GM23248 (cell line): ENCODE measurements around the gene AMOT. TPM values are rescaled to one million over a fixed set of nuclear protein-coding genes. Genes with fewer than 3 reads are reported as not detected.

ENCODE experiments used
- DNase-seq: peaks from one replicate; pipeline ENCODE4 v3.0.0-alpha.2; 2015
- H2AFZ ChIP-seq: fragments of 200-600 bp; sonication (generic); 2 replicates; pipeline ENCODE4 v1.6.1; 2016; ENCODE audit warnings: antibody characterized with exemption
- H3F3A ChIP-seq: fragments of 200-600 bp; sonication (generic); 2 replicates; pipeline ENCODE4 v1.6.1; 2016; ENCODE audit warnings: mild to moderate bottlenecking, antibody characterized with exemption, mixed run types; ENCODE audit not compliant: insufficient read depth
- H3K27ac ChIP-seq: fragments of 200-600 bp; sonication (generic); 2 replicates; pipeline ENCODE4 v1.5.1; 2016; ENCODE audit warnings: mild to moderate bottlenecking
- H3K27me3 ChIP-seq: fragments of 200-600 bp; sonication (generic); replicated peaks from 2 replicates; pipeline ENCODE4 v1.6.1; 2016; ENCODE audit warnings: mild to moderate bottlenecking; ENCODE audit not compliant: insufficient read depth
- H3K36me3 ChIP-seq: fragments of 200-600 bp; sonication (generic); 2 replicates; pipeline ENCODE4 v1.6.1; 2016; ENCODE audit warnings: low read depth, mild to moderate bottlenecking
- H3K4me1 ChIP-seq: fragments of 200-600 bp; sonication (generic); 2 replicates; pipeline ENCODE4 v1.6.1; 2016; ENCODE audit warnings: mild to moderate bottlenecking; ENCODE audit not compliant: insufficient read depth
- H3K4me2 ChIP-seq: fragments of 200-600 bp; sonication (generic); one replicate; pipeline ENCODE4 v1.6.1; 2016; ENCODE audit warnings: mild to moderate bottlenecking; ENCODE audit not compliant: unreplicated experiment
- H3K4me3 ChIP-seq: fragments of 200-600 bp; sonication (generic); 2 replicates; pipeline ENCODE4 v1.5.1; 2016; ENCODE audit warnings: mild to moderate bottlenecking
- H3K79me2 ChIP-seq: fragments of 200-600 bp; sonication (generic); 2 replicates; pipeline ENCODE4 v1.6.1; 2016; ENCODE audit warnings: mild to moderate bottlenecking; ENCODE audit not compliant: insufficient read depth
- H3K9ac ChIP-seq: fragments of 200-600 bp; sonication (generic); 2 replicates; pipeline ENCODE4 v1.6.1; 2016; ENCODE audit warnings: mild to moderate bottlenecking
- H3K9me2 ChIP-seq: fragments of 200-600 bp; sonication (generic); 2 replicates; pipeline ENCODE4 v1.6.1; 2016; ENCODE audit warnings: mixed run types, mild to moderate bottlenecking, moderate library complexity; ENCODE audit not compliant: insufficient read depth
- H3K9me3 ChIP-seq: fragments of 200-600 bp; sonication (generic); one replicate; pipeline ENCODE4 v1.6.1; 2017; ENCODE audit warnings: low read depth
- H4K20me1 ChIP-seq: fragments of 200-600 bp; sonication (generic); 2 replicates; pipeline ENCODE4 v1.6.0; 2016; ENCODE audit not compliant: insufficient read depth
- EZH2 ChIP-seq: fragments of 200-600 bp; sonication (generic); IDR thresholded peaks from 2 replicates; pipeline ENCODE4 v1.6.1; 2018; ENCODE audit warnings: antibody characterized with exemption, mild to moderate bottlenecking; ENCODE audit not compliant: insufficient read depth, poor library complexity, severe bottlenecking
- EZH2phosphoT487 ChIP-seq: fragments of 200-600 bp; sonication (generic); IDR thresholded peaks from 2 replicates; pipeline ENCODE4 v1.6.1; 2018; ENCODE audit warnings: antibody characterized with exemption, moderate library complexity, mild to moderate bottlenecking, low read depth; ENCODE audit not compliant: insufficient read depth
- WGBS, 2 experiments: methylation state at CpG; one replicate each; pipeline ENCODE4 v1.1.6; 2015 to 2017; ENCODE audit warnings: low lambda C conversion rate in 2 of 2, low coverage in 1 of 2; ENCODE audit errors: missing lambda C conversion rate in 2 of 2; 5-methylcytosine and 5-hydroxymethylcytosine counted together
- in situ Hi-C: fragments of 300-500 bp; cut with MboI; formaldehyde crosslinking; loops from 2 replicates; pipeline ENCODE4 v1.15.0; 2020
- polyA plus RNA-seq: library from polyadenylated mRNA; unstranded; fragments of >200 nt; fragmentation: Nextera tagmentation; extraction: Ambion mirVana; gene quantifications from 2 replicates; pipeline ENCODE4 v1.2.1, GENCODE V29; 2016
- total RNA-seq: library from RNA; depleted of rRNA; stranded (reverse); fragments of >200 nt; shearing (Covaris generic); gene quantifications from 2 replicates; pipeline ENCODE4 v1.2.3, GENCODE V29; 2014

The AMOT gene
- total and polyA plus RNA-seq, 2 experiments from 2014 or later: 2.2 to 2.5 TPM

- H3K27me3 ChIP-seq: no peaks in the 10 kb centered on the region
- TF ChIP-seq EZH2phosphoT487 (no peak), EZH2 (no peak)
- H3F3A ChIP-seq: no peaks in the 10 kb centered on the region
- no peak overlapping the region for H3K27ac ChIP-seq
- no peaks in the 10 kb centered on the region for H4K20me1 ChIP-seq
- DNase-seq: peak; percentile 26
- H2AFZ ChIP-seq: no peak overlapping the region
- H3K9me2 ChIP-seq: no peaks in the 10 kb centered on the region
- no peak overlapping the region for H3K4me2 ChIP-seq
- in situ Hi-C loops: no loop called here
- H3K79me2 ChIP-seq: no peaks in the 10 kb centered on the region
- H3K36me3 ChIP-seq: no peaks in the 10 kb centered on the region
- H3K4me1 ChIP-seq: no peaks in the 10 kb centered on the region
- 67 to 71% methylated on average over 6 of the region's 6 CpGs for WGBS, 2 experiments
- H3K9ac ChIP-seq: no peak overlapping the region
- H3K9me3 ChIP-seq: no peaks in the 10 kb centered on the region
- H3K4me3 ChIP-seq: no peak overlapping the region
Observed at GRCh38 chrX:112844250-112844649, 3.6 kb upstream of the AMOT start.

GRCh38 chrX:112841820-112842157, 1.2 kb upstream of the AMOT start:
- TF ChIP-seq EZH2phosphoT487 (no peak), EZH2 (no peak)
- Histone ChIP-seq H3K36me3 (no peaks in the 10 kb centered on the region), H3K4me1 (no peaks in the 10 kb centered on the region), H3K79me2 (no peaks in the 10 kb centered on the region), H3K27ac (no peak overlapping the region), H3K9me3 (no peaks in the 10 kb centered on the region), H3F3A (no peaks in the 10 kb centered on the region), H3K4me2 (peak overlapping the region; percentile 80), H3K27me3 (no peaks in the 10 kb centered on the region), H4K20me1 (no peaks in the 10 kb centered on the region), H3K9ac (no peak overlapping the region), H3K9me2 (no peaks in the 10 kb centered on the region), H3K4me3 (peak overlapping the region; percentile 79), H2AFZ (peak overlapping the region; percentile 91)
- DNase-seq: no peak
- in situ Hi-C loops: no loop called here
- WGBS, 2 experiments: 38 to 42% methylated on average over 5 of the region's 5 CpGs

GRCh38 chrX:112841114-112841819, 636 bp upstream of the AMOT start:
- Histone ChIP-seq H3K9ac (peak overlapping the region; percentile 36; the same call in 1 of the 2 replicates), H3K9me3 (no peaks in the 10 kb centered on the region), H3K4me3 (peak overlapping the region; percentile 79), H3K27ac (no peak overlapping the region), H3K36me3 (no peaks in the 10 kb centered on the region), H3K4me2 (peak overlapping the region; percentile 80), H2AFZ (peak overlapping the region; percentile 91), H3K9me2 (no peaks in the 10 kb centered on the region), H3F3A (no peaks in the 10 kb centered on the region), H3K79me2 (no peaks in the 10 kb centered on the region), H4K20me1 (no peaks in the 10 kb centered on the region), H3K4me1 (no peaks in the 10 kb centered on the region), H3K27me3 (no peaks in the 10 kb centered on the region)
- TF ChIP-seq EZH2phosphoT487: no peak
- TF ChIP-seq EZH2: no peak
- WGBS, 2 experiments: 2 to 14% methylated on average over 3 to 41 of the region's 46 CpGs
- in situ Hi-C loops: no loop called here
- peak; percentile 91 for DNase-seq

- H3K27me3 ChIP-seq: no peaks in the 10 kb centered on the region
- TF ChIP-seq EZH2phosphoT487 (no peak), EZH2 (no peak)
- H3K4me3 ChIP-seq: peak overlapping the region; percentile 79
- H3K9ac ChIP-seq: no peak overlapping the region
- H3F3A ChIP-seq: 0 out of 2 replicates have a peak, but pooled peaks cover 1% of the 10 kb centered on the region
- no peaks in the 10 kb centered on the region for H3K36me3 ChIP-seq
- 0 out of 2 replicates have a peak, but pooled peaks cover under 1% of the 10 kb centered on the region for H3K4me1 ChIP-seq
- WGBS, 2 experiments: 11 to 14% methylated on average over 5 of the region's 5 CpGs
- no peaks in the 10 kb centered on the region for H3K9me3 ChIP-seq
- no peaks in the 10 kb centered on the region for H3K79me2 ChIP-seq
- H3K9me2 ChIP-seq: no peaks in the 10 kb centered on the region
- no peak for DNase-seq
- no peak overlapping the region for H3K27ac ChIP-seq
- H4K20me1 ChIP-seq: no peaks in the 10 kb centered on the region
- in situ Hi-C loops: no loop called here
- H2AFZ ChIP-seq: peak overlapping the region; percentile 91; the same call in 1 of the 2 replicates
- H3K4me2 ChIP-seq: peak overlapping the region; percentile 80
Observed at GRCh38 chrX:112839856-112840255, 775 bp downstream of the AMOT start.
